Measurements from ENCODE around the gene FGR.

Gene FGR

GRCh38 chr1:27583479-27583878 lies 51.5 kb downstream of the FGR start:
- no peak for FAIRE-seq

- FAIRE-seq, result no peak
Observed at GRCh38 chr1:27581823-27582243, 53.2 kb downstream of the FGR start.

GRCh38 chr1:27577504-27578188 lies 57.3 kb downstream of the FGR start:
- no peak for FAIRE-seq

GRCh38 chr1:27576806-27577227 lies 58.2 kb downstream of the FGR start:
- no peak for FAIRE-seq

GRCh38 chr1:27575840-27576331 lies 59.1 kb downstream of the FGR start:
- no peak for FAIRE-seq

- FAIRE-seq, result no peak
Observed at GRCh38 chr1:27574871-27575831, 59.8 kb downstream of the FGR start.

- no peak for FAIRE-seq
Observed at GRCh38 chr1:27574001-27574781, 60.8 kb downstream of the FGR start.

GRCh38 chr1:27572679-27573426 lies 62.1 kb downstream of the FGR start:
- FAIRE-seq, result no peak

GRCh38 chr1:27572019-27572678 lies 62.8 kb downstream of the FGR start:
- FAIRE-seq, result no peak

GRCh38 chr1:27571439-27572018 lies 63.5 kb downstream of the FGR start:
- no peak for FAIRE-seq

- FAIRE-seq, result no peak
Observed at GRCh38 chr1:27570784-27571183, 64.2 kb downstream of the FGR start.

GRCh38 chr1:27570356-27570755 lies 64.6 kb downstream of the FGR start:
- FAIRE-seq, result no peak

GRCh38 chr1:27569506-27570291 lies 65.3 kb downstream of the FGR start:
- FAIRE-seq, result no peak

GRCh38 chr1:27569088-27569460 lies 65.9 kb downstream of the FGR start:
- no peak for FAIRE-seq

GRCh38 chr1:27568300-27569087 lies 66.5 kb downstream of the FGR start:
- FAIRE-seq, result no peak

- no peak for FAIRE-seq
Observed at GRCh38 chr1:27567971-27568299, 67.0 kb downstream of the FGR start.

GRCh38 chr1:27567146-27567526 lies 67.8 kb downstream of the FGR start:
- no peak for FAIRE-seq

- FAIRE-seq, result no peak
Observed at GRCh38 chr1:27566462-27567145, 68.4 kb downstream of the FGR start.
